ACHN (cell line): ENCODE data around the gene NR2E3.

Source experiments
- DNase-seq: peaks from one replicate; pipeline ENCODE4 v3.0.0-alpha.2; 2015
- in situ Hi-C: cut with HindIII; loops from 2 replicates; pipeline ENCODE4 v1.10.0; 2017; ENCODE audit warnings: low sequenced_read_pairs, low pct_ligation_motif_present, low pct_unique_long_range_greater_than_20kb

Gene NR2E3

GRCh38 chr15:71810256-71811035 lies at the start of gene NR2E3:
Gene NR2E3, plus strand, starts transcription at chr15:71810554. Its CDS starts 190 bp downstream, at chr15:71810744.
- in situ Hi-C loops, result no loop called here
- DNase-seq, result no peak

GRCh38 chr15:71760852-71761251 lies 49.5 kb upstream of the NR2E3 start:
- no peak for DNase-seq
- in situ Hi-C loops, result no loop called here

GRCh38 chr15:71761649-71762048 lies 48.7 kb upstream of the NR2E3 start:
- in situ Hi-C loops, result no loop called here
- peak; percentile 80 for DNase-seq

- DNase-seq, result no peak
- in situ Hi-C loops, result no loop called here
Observed at GRCh38 chr15:71768184-71768583, 42.2 kb upstream of the NR2E3 start.

- in situ Hi-C loops, result no loop called here
Observed at GRCh38 chr15:71773206-71773859, 37.0 kb upstream of the NR2E3 start.

GRCh38 chr15:71775856-71776255 lies 34.5 kb upstream of the NR2E3 start:
- in situ Hi-C loops, result no loop called here

More at GRCh38 chr15:71773206-71773859, 37.0 kb upstream of the NR2E3 start:
- DNase-seq, result no peak

GRCh38 chr15:71776304-71776703 lies 34.0 kb upstream of the NR2E3 start:
- no peak for DNase-seq
- in situ Hi-C loops, result no loop called here

More at GRCh38 chr15:71775856-71776255, 34.5 kb upstream of the NR2E3 start:
- no peak for DNase-seq

GRCh38 chr15:71777216-71777943 lies 33.0 kb upstream of the NR2E3 start:
- no peak for DNase-seq
- in situ Hi-C loops, result no loop called here

- in situ Hi-C loops, result no loop called here
Observed at GRCh38 chr15:71779073-71779797, 31.1 kb upstream of the NR2E3 start.

GRCh38 chr15:71780115-71780976 lies 30.0 kb upstream of the NR2E3 start:
- peak; percentile 64 for DNase-seq
- in situ Hi-C loops, result no loop called here

More at GRCh38 chr15:71779073-71779797, 31.1 kb upstream of the NR2E3 start:
- DNase-seq, result no peak

- in situ Hi-C loops, result no loop called here
- no peak for DNase-seq
Observed at GRCh38 chr15:71781179-71781964, 29.0 kb upstream of the NR2E3 start.

GRCh38 chr15:71781965-71782265 lies 28.4 kb upstream of the NR2E3 start:
- in situ Hi-C loops, result no loop called here

GRCh38 chr15:71782422-71783165 lies 27.8 kb upstream of the NR2E3 start:
- DNase-seq, result no peak
- in situ Hi-C loops, result no loop called here

More at GRCh38 chr15:71781965-71782265, 28.4 kb upstream of the NR2E3 start:
- DNase-seq, result no peak

- in situ Hi-C loops, result no loop called here
- DNase-seq, result no peak
Observed at GRCh38 chr15:71784719-71785118, 25.6 kb upstream of the NR2E3 start.

- no peak for DNase-seq
- in situ Hi-C loops, result no loop called here
Observed at GRCh38 chr15:71785996-71786395, 24.4 kb upstream of the NR2E3 start.

GRCh38 chr15:71786673-71787072 lies 23.7 kb upstream of the NR2E3 start:
- in situ Hi-C loops, result no loop called here
- no peak for DNase-seq
